HG03342 (cell line): ENCODE measurements around the gene SCG5.

Experiments
- ATAC-seq: cut with Tn5 transposase; IDR thresholded peaks from one replicate; pipeline ENCODE4 v1.9.1; 2021; ENCODE audit warnings: mild to moderate bottlenecking, moderate library complexity; ENCODE audit not compliant: unreplicated experiment

SCG5 gene

DNA sequence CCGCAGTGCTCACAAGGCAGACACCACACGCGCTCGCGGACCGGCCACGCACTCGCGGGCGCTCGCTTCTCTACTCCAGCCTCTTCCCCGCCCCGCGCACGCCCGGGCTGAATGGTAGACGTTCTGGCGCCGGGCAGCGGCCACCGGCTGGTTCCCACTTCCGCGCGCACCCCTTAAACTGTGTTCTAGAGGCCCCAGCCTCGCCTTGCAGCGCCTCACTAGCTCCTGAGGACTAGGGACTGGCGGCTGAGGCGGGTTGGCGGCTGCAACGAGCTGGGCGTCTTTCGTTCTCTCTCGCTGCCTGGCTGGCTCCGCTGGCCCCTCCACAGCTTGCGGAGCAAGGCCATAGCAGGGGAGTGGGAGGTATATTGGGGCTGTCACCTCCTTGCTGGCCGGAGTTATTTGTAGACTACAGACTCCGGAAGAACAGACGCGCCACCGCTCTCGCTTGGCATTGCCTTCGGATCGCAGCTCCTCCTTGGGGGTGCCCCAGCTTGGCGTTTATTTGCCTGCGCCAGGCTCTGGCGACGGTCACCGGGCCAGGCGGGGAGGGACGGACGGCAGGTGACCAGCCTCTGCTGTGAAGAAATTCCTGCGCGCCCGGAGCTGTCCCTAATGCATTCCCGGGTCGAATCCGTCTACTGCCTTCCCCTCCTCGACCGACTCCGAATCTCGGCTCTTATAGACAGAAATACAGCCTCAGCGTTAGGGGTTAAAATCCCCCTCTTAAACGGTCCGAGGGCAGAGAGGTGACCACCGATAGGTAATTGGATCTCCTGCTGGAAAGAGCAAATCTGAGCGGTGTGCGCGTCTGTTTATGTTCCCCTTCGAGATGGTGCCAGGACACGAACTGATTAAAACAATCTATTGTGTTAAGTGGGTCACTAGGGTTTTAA lies 77.6 kb downstream of the SCG5 start:
- ATAC-seq: no peak

DNA sequence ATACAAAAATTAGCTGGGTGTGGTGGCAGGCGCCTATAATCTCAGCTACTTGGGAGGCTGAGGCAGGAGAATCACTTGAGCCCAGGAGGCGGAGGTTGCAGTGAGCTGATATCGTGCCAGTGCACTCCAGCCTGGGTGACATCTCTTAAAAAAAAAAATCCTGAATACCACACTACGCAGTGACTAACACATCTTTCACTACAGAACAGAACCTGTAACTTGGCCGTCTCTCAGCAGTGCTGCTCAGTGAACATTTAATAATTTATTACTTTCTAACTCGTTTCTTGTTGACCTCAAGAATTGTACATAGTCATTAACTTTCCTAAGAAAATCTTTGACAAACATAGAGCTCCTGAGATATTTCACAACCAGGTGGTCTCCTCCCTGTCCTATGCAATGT lies 80.1 kb downstream of the SCG5 start:
- ATAC-seq: no peak

DNA sequence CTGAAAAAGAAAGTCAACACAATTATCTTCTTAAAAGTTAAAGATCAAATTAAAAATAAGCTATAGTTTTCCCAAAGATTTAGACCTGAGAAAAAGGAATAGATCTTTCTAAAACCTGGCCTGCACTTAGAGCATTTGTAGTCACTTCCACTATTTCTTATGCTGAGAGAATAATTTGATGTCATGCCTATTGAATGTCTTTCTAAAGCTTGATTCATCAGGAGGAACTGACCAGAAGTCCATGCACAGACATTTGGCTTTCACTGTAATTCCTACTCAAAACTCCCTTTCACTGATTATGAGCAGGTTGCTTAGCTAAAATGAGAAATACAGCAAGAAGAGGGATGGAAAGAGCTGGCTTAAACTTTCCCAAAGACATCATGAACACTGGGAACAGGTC lies 80.6 kb downstream of the SCG5 start:
- no peak for ATAC-seq

DNA sequence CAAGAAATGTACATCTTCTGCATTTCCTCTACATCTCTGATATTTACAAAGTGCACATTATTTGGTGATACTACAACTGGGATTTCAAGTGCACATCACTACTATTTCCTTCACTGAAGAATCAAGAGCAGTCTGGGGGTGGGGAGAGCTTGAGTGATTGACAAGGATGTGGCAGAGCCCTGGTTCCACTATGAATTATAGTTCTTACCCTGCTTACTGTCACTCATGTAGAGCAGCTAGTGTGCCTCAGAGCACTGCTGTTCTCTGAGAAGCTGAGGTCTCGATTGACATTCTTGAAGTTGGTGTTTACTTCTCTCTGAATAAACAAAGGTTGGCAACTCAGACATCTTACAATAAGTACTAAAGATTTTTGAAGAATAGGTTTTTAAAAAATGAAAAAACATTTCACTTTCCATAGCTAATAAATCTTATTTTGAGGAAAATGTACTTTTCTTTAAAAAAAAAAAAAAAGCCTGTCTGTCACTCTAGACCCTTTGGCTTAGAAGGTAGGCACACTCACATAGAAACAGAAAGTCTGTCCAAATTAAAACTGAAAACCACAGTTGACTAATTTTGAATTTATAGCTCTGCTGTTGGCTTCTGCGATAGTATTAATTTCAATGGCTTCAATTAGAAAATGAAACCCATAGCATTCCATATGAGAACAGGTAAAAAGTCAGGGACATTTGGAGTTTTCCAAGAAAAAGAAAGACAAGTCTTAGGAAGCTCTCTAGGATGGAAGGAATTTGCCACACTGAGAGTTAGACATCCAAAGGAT lies 81.8 kb downstream of the SCG5 start:
- ATAC-seq: peak; percentile 92

DNA sequence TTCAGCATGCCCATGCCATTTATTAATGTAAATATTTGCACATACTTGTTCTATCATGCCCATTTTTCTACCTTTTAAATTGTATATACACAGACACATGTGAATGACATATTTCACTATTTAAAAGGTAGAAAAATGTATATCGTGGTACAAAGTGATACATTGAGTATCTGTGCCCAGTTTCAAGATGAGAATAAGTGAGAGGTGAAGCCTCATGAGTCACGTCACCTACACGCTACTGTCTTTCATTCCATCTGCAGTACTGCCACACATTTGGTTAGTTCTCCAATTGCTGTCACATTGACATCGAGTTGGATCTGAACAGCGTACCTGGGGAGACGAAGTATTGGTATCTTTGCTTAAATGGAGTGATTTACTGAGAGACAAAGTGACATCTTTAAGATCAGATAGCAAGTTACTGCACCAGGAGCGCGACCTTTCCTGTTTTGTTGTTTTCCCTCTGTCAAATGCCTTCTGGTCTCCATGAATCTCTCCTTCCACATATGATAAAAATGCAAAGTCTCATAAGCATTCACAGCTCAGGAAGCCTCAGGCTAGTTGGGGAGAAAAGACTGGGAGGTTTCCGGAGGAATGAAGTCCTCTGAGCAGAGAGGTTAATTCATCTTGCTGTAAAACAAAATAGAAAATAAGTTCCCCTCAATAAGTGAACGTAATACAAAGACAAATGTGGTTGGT lies 88.3 kb downstream of the SCG5 start:
- no peak for ATAC-seq

DNA sequence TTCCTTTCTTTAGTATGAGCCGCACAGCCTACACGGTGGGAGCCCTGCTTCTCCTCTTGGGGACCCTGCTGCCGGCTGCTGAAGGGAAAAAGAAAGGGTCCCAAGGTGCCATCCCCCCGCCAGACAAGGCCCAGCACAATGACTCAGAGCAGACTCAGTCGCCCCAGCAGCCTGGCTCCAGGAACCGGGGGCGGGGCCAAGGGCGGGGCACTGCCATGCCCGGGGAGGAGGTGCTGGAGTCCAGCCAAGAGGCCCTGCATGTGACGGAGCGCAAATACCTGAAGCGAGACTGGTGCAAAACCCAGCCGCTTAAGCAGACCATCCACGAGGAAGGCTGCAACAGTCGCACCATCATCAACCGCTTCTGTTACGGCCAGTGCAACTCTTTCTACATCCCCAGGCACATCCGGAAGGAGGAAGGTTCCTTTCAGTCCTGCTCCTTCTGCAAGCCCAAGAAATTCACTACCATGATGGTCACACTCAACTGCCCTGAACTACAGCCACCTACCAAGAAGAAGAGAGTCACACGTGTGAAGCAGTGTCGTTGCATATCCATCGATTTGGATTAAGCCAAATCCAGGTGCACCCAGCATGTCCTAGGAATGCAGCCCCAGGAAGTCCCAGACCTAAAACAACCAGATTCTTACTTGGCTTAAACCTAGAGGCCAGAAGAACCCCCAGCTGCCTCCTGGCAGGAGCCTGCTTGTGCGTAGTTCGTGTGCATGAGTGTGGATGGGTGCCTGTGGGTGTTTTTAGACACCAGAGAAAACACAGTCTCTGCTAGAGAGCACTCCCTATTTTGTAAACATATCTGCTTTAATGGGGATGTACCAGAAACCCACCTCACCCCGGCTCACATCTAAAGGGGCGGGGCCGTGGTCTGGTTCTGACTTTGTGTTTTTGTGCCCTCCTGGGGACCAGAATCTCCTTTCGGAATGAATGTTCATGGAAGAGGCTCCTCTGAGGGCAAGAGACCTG lies 89.5 kb downstream of the SCG5 start:
- ATAC-seq: no peak

DNA sequence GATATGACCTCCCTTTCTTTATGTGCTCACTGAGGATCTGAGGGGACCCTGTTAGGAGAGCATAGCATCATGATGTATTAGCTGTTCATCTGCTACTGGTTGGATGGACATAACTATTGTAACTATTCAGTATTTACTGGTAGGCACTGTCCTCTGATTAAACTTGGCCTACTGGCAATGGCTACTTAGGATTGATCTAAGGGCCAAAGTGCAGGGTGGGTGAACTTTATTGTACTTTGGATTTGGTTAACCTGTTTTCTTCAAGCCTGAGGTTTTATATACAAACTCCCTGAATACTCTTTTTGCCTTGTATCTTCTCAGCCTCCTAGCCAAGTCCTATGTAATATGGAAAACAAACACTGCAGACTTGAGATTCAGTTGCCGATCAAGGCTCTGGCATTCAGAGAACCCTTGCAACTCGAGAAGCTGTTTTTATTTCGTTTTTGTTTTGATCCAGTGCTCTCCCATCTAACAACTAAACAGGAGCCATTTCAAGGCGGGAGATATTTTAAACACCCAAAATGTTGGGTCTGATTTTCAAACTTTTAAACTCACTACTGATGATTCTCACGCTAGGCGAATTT lies 91.2 kb downstream of the SCG5 start:
- ATAC-seq: no peak

DNA sequence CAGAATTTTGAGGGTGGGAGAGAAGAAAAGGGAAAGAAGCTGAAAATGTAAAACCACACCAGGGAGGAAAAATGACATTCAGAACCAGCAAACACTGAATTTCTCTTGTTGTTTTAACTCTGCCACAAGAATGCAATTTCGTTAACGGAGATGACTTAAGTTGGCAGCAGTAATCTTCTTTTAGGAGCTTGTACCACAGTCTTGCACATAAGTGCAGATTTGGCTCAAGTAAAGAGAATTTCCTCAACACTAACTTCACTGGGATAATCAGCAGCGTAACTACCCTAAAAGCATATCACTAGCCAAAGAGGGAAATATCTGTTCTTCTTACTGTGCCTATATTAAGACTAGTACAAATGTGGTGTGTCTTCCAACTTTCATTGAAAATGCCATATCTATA lies 91.8 kb downstream of the SCG5 start:
- ATAC-seq: no peak

DNA sequence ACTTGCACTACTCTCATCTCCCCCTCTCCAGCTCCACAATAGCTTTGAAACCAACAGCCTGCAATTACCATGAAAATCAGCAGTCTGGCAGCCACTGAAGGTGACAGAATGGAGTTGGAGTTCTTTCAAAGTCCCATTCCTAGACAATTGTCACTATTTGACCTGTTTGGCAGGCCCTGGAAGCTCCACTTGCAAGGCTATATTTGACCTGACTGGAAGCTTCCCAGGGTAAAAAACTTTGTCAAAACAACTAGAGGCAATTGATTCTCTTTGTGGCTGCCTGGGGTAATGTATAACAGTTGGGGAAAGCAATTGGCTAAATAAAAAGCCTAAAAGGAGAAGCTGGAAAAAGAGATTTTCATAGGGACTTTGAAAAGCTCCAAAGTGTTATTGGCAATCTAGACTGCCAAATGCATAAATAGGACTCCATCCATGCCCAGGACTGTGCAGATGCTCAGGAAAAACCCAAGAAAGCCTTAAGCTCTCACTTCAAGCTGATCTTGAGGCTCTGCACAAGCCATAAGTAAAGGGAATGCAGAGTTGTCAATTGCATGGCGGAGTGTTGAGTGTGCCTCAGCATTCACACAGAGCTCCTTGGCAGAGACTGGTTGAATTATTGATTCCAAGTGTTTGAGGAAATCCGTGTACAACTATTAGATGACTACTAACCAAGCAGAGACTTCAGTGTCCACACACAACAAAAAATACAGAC lies 94.6 kb downstream of the SCG5 start:
- no peak for ATAC-seq

DNA sequence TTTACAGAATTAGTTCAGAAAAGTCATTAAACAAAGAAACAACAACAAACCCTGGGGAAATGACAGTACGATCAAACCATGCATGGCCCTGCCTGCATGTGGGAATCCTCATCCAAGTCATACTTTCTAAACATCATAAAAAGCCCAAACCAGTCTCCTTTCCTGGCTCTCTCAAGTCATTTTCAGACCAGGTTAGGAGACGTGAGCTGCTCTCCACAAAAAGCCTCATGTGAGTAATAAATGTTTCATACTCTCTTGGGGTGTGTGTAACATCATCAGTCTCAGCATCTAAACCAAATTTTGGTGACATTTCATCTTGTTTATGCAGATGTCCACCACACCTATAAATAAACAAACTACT lies 95.2 kb downstream of the SCG5 start:
- no peak for ATAC-seq

DNA sequence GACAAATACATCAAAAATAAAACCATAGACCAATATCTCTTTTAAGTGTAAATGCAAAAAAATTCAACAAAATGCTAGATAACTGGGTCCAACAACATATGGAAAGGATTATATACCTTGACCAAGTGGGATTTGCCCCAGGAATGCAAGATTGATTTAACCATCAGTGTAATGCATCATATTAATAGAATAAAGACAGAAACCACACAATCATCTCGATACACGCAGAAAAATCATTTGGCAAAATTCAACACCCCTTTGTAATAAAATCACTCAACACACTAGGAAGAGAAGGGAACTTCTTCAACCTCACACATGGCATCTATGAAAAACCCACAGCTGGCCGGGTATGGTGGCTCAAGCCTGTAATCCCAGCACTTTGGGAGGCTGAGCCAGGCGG lies 95.8 kb downstream of the SCG5 start:
- ATAC-seq: no peak

DNA sequence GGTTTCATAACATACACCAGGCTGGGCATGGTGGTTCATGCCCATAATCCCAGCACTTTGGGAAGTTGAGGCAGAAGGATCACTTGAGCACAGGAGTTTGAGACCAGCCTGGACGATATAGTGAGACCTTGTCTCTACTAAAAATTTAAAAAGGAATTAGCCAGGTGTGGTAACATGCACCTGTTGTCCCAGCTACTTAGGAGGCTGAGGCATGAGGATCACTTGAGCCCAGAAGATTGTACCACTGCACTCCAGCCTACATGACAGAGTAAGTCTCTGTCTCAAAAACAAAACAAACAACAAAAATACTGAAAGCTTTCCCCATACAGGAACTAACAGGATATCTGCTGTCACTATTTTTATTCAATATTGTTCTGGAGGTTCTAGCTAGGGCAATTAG lies 97.2 kb downstream of the SCG5 start:
- ATAC-seq: no peak

DNA sequence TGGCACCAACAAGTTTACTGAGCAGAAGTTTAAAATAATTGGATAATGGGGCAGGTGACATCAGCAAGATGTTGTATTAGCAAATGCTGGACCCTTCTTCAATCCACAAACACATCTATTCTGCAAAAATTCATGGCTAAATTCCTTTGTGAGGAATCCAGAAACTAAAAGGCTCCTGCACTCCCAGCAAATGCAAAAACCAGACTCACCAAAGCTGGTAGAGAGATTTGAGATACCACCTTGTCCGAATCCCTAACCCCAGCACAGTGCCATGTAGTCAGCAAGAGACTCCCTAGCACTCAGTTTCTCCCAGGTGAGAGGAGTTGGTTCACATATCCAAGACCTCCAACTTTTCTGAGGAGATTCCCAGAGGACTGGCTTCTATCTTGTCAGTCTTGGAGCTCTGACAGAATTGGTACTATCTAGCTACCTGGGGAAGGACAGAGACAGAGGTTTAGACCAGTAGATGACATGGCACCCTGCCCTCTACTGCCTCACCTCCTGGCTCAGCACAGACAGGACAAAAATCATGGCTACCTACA lies 98.1 kb downstream of the SCG5 start:
- ATAC-seq: no peak

DNA sequence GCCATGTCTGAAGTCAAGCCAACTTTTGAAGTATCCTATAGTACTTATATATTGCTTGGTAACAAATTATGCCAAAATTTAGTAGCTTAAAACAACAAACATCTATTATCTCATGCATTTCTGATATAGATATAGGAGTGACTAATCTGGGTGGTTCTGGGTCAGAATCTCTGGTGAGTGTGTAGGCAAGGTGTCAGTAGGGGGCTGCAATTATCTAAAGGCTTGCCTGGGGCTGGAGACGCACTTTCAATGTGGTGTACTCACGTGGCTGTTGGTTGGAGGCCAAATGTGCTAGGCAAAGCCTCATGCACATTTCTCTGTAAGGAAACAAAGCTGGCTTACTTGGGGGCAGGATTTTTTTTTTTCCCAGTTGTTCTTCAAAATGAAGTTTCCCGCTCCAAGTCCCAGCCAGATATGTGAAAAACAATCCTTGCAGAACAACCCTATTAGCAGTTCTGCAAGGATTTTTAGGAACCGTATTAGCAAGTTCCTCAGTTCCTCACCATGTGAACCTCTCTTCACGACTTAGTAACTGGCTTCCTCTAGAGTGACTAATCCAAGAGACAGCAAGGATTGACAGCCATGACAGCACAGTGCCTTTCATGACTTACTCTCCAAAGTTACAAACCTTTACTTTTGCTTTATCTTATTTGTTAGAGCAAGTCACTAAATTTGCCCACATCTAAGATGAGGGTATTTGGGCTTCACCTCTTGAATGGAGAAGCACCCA lies 102.1 kb downstream of the SCG5 start:
- no peak for ATAC-seq

DNA sequence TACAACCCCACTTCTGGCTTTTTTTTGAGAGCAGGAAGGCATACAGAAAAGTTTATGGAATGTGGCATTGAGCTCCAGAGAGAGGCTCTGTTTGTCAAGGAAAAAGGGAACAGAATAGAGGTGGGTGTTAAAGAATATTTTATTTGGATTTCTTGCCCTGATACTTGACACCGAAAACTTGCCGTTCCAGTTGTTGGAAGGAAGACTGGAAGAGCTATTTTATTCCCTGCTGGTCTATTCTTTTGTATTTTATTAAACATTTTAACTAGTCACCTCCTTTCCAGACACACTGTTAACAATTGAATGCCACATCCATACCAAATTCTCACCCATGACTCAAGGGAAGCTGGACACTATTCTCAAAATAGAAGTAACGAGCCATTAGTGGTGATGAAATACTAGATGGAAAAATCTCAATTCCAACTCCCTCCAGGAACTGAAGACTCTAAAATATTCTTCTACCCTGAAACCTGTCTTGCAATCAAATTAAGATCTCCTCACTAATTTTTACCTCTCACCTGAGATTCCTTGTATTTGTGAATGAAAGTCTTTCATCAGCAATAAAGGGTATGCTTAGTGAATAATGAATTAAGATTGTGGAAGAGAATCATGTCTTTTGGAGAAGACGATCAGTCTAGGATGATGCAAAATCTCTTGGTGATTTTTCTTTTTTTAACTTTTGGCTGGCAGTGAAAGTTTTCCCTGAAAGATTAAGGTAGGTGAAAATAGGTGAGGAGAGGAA lies 104.8 kb downstream of the SCG5 start:
- no peak for ATAC-seq
